Hepatocyte (in vitro differentiated cells): ENCODE data around the gene KRTAP5-4. TPM values are rescaled to one million over a fixed set of nuclear protein-coding genes. Genes with fewer than 3 reads are reported as not detected.
A peak's percentile ranks its signal among the peaks of the same experiment; 100 is the strongest.

Experiments
- DNase-seq: peaks from one replicate; pipeline ENCODE4 v3.0.0-alpha.2; 2016; ENCODE audit warnings: low spot score
- H2AFZ ChIP-seq: fragments of 200-600 bp; sonication (generic); 2 replicates; pipeline ENCODE4 v1.6.0; 2016; ENCODE audit warnings: antibody characterized with exemption, mild to moderate bottlenecking
- H3K27ac ChIP-seq: fragments of 200-600 bp; sonication (generic); 2 replicates; pipeline ENCODE4 v1.5.1; 2016; ENCODE audit warnings: mild to moderate bottlenecking
- H3K27me3 ChIP-seq: fragments of 200-600 bp; sonication (generic); 2 replicates; pipeline ENCODE4 v1.6.1; 2016
- H3K36me3 ChIP-seq: fragments of 200-600 bp; sonication (generic); replicated peaks from 2 replicates; pipeline ENCODE4 v1.5.1; 2016; ENCODE audit warnings: low read depth; ENCODE audit not compliant: insufficient read depth
- H3K4me1 ChIP-seq: fragments of 200-600 bp; sonication (generic); 2 replicates; pipeline ENCODE4 v1.5.1; 2016; ENCODE audit warnings: mild to moderate bottlenecking, moderate library complexity; ENCODE audit not compliant: insufficient read depth
- H3K4me2 ChIP-seq: fragments of 200-600 bp; sonication (generic); 2 replicates; pipeline ENCODE4 v1.6.0; 2016
- H3K4me3 ChIP-seq: fragments of 200-600 bp; sonication (generic); 2 replicates; pipeline ENCODE4 v1.5.1; 2016; ENCODE audit warnings: mild to moderate bottlenecking
- H3K79me2 ChIP-seq: fragments of 200-600 bp; sonication (generic); 2 replicates; pipeline ENCODE4 v1.6.0; 2017; ENCODE audit warnings: mild to moderate bottlenecking
- H3K9me2 ChIP-seq: fragments of 200-600 bp; sonication (generic); replicated peaks from 2 replicates; pipeline ENCODE4 v1.6.0; 2017; ENCODE audit warnings: mild to moderate bottlenecking; ENCODE audit not compliant: insufficient read depth
- H3K9me3 ChIP-seq: fragments of 200-600 bp; sonication (generic); 2 replicates; pipeline ENCODE4 v1.5.1; 2016; ENCODE audit warnings: low read depth, mild to moderate bottlenecking
- H4K20me1 ChIP-seq: fragments of 200-600 bp; sonication (generic); 2 replicates; pipeline ENCODE4 v1.6.0; 2016; ENCODE audit warnings: mild to moderate bottlenecking; ENCODE audit not compliant: insufficient read depth, poor library complexity, severe bottlenecking
- EZH2 ChIP-seq: fragments of 200-600 bp; sonication (generic); IDR thresholded peaks from 2 replicates; pipeline ENCODE4 v1.6.1; 2016; ENCODE audit warnings: antibody characterized with exemption, mild to moderate bottlenecking, borderline replicate concordance
- EZH2phosphoT487 ChIP-seq: fragments of 200-600 bp; sonication (generic); IDR thresholded peaks from one replicate; pipeline ENCODE4 v1.6.1; 2018; ENCODE audit warnings: antibody characterized with exemption, mild to moderate bottlenecking, low read depth, moderate library complexity; ENCODE audit not compliant: unreplicated experiment, severe bottlenecking
- WGBS: methylation state at CpG from one replicate; pipeline ENCODE4 v1.1.6; 2016; ENCODE audit warnings: low lambda C conversion rate; ENCODE audit errors: missing lambda C conversion rate; 5-methylcytosine and 5-hydroxymethylcytosine counted together
- polyA plus RNA-seq: library from polyadenylated mRNA; unstranded; fragments of >200 nt; fragmentation: Nextera tagmentation; extraction: Ambion mirVana; gene quantifications from 2 replicates; pipeline ENCODE4 v1.2.1, GENCODE V29; 2016
- total RNA-seq: library from RNA; depleted of rRNA; stranded (reverse); fragments of >200 nt; gene quantifications from 2 replicates; pipeline ENCODE4 v1.2.3, GENCODE V29; 2014
- TF ChIP-seq, protein P1 (sequence below): fragments of 200-600 bp; sonication (generic); IDR thresholded peaks from 2 replicates; pipeline ENCODE4 v1.5.1; 2016; ENCODE audit warnings: antibody characterized with exemption, mild to moderate bottlenecking; ENCODE audit not compliant: poor library complexity

The KRTAP5-4 gene
- total and polyA plus RNA-seq, 2 experiments from 2014 or later = not detected

- H3K4me1 ChIP-seq = no peaks in the 10 kb centered on the region
- no peak overlapping the region for H3K4me3 ChIP-seq
- no peaks in the 10 kb centered on the region for H3K9me3 ChIP-seq
- H3K27ac ChIP-seq = no peak overlapping the region
- H3K79me2 ChIP-seq = no peaks in the 10 kb centered on the region
- no peaks in the 10 kb centered on the region for H4K20me1 ChIP-seq
- WGBS = 89% methylated on average over 28 of the region's 29 CpGs
- peak; percentile 3 for DNase-seq
- no peak overlapping the region for H2AFZ ChIP-seq
- TF ChIP-seq EZH2 (no peak), EZH2phosphoT487 (no peak)
- TF ChIP-seq, protein P1, sequence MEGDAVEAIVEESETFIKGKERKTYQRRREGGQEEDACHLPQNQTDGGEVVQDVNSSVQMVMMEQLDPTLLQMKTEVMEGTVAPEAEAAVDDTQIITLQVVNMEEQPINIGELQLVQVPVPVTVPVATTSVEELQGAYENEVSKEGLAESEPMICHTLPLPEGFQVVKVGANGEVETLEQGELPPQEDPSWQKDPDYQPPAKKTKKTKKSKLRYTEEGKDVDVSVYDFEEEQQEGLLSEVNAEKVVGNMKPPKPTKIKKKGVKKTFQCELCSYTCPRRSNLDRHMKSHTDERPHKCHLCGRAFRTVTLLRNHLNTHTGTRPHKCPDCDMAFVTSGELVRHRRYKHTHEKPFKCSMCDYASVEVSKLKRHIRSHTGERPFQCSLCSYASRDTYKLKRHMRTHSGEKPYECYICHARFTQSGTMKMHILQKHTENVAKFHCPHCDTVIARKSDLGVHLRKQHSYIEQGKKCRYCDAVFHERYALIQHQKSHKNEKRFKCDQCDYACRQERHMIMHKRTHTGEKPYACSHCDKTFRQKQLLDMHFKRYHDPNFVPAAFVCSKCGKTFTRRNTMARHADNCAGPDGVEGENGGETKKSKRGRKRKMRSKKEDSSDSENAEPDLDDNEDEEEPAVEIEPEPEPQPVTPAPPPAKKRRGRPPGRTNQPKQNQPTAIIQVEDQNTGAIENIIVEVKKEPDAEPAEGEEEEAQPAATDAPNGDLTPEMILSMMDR = no peak
- no peaks in the 10 kb centered on the region for H3K9me2 ChIP-seq
- no peaks in the 10 kb centered on the region for H3K27me3 ChIP-seq
- no peak overlapping the region for H3K4me2 ChIP-seq
- no peaks in the 10 kb centered on the region for H3K36me3 ChIP-seq
Observed at GRCh38 chr11:1642288-1643145, 20.6 kb upstream of the KRTAP5-4 start.

- peaks cover 2% of the 10 kb centered on the region for H3K27me3 ChIP-seq
Observed at GRCh38 chr11:1641096-1641495, 19.2 kb upstream of the KRTAP5-4 start.

GRCh38 chr11:1640076-1640946 is 18.4 kb upstream of the KRTAP5-4 start:
- Histone ChIP-seq H3K79me2 (no peaks in the 10 kb centered on the region), H3K27ac (no peak overlapping the region), H3K36me3 (no peaks in the 10 kb centered on the region), H2AFZ (no peak overlapping the region), H3K9me3 (no peaks in the 10 kb centered on the region), H3K9me2 (no peaks in the 10 kb centered on the region), H3K27me3 (peaks cover 5% of the 10 kb centered on the region), H3K4me1 (no peaks in the 10 kb centered on the region), H4K20me1 (no peaks in the 10 kb centered on the region), H3K4me3 (no peak overlapping the region), H3K4me2 (no peak overlapping the region)
- 55% methylated on average over 29 of the region's 32 CpGs for WGBS
- TF ChIP-seq EZH2phosphoT487 = no peak
- TF ChIP-seq, protein P1 = peak; percentile 74
- DNase-seq = peak; percentile 76

More at GRCh38 chr11:1641096-1641495, 19.2 kb upstream of the KRTAP5-4 start:
- H3K4me3 ChIP-seq = no peak overlapping the region
- H3K36me3 ChIP-seq = no peaks in the 10 kb centered on the region
- H3K27ac ChIP-seq = no peak overlapping the region
- DNase-seq = no peak
- no peak overlapping the region for H2AFZ ChIP-seq
- no peaks in the 10 kb centered on the region for H3K79me2 ChIP-seq
- H3K9me3 ChIP-seq = no peaks in the 10 kb centered on the region
- H4K20me1 ChIP-seq = no peaks in the 10 kb centered on the region
- no peaks in the 10 kb centered on the region for H3K4me1 ChIP-seq
- WGBS = 94% methylated on average over 15 of the region's 15 CpGs
- H3K4me2 ChIP-seq = no peak overlapping the region
- H3K9me2 ChIP-seq = no peaks in the 10 kb centered on the region
- TF ChIP-seq, protein P1 = no peak
